ENCODE results near the gene NCAN. TPM values are rescaled to one million over a fixed set of nuclear protein-coding genes. Genes with fewer than 3 reads are reported as not detected.
A peak's percentile ranks its signal among the peaks of the same experiment; 100 is the strongest.

The NCAN gene
- total and polyA plus RNA-seq, 2 of the 13 experiments (the other 11 are each of a cell fraction or from before 2014, with no cell fraction given) = not detected

DNA sequence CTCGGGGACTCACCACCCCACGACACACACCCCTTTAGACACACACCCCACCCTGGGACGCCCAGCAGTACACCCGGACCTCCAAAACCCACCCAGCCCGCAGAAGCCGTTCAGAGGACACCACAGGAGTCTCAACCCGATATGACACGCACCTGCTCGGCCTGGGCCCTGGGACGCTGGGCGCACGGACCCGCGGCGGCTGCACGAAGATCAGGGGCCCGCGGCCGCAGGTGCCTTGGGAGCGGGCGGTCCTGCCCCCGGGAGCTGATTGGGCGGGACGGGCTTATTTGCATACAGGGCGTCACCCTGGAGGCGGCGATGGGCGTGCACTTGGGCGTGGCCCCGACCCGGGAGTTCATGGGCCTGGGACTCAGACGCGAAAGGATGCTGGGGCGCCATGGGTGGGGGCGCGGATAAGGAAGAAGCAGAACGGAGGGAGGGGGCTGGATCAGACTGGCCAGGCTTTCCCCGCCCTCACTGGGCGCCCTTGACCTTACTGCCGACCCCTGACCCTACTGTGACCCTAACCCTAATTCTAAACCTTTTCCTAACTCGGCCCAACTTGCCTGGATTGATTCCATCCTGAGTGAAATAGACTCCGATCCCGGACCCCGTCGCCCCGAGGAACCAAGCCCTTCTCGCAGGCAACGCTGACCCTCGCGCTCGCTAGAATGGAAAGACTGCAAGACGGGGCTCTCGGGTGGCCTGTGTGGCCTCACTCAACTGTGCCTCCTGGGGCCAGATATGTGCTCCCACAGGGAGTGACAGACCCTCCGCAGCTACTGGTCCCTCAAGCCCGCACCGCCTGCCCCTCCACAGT, 41.5 kb upstream of the NCAN start, which contains the start of gene MEF2B (continued):
- TF ChIP-seq, protein P1, sequence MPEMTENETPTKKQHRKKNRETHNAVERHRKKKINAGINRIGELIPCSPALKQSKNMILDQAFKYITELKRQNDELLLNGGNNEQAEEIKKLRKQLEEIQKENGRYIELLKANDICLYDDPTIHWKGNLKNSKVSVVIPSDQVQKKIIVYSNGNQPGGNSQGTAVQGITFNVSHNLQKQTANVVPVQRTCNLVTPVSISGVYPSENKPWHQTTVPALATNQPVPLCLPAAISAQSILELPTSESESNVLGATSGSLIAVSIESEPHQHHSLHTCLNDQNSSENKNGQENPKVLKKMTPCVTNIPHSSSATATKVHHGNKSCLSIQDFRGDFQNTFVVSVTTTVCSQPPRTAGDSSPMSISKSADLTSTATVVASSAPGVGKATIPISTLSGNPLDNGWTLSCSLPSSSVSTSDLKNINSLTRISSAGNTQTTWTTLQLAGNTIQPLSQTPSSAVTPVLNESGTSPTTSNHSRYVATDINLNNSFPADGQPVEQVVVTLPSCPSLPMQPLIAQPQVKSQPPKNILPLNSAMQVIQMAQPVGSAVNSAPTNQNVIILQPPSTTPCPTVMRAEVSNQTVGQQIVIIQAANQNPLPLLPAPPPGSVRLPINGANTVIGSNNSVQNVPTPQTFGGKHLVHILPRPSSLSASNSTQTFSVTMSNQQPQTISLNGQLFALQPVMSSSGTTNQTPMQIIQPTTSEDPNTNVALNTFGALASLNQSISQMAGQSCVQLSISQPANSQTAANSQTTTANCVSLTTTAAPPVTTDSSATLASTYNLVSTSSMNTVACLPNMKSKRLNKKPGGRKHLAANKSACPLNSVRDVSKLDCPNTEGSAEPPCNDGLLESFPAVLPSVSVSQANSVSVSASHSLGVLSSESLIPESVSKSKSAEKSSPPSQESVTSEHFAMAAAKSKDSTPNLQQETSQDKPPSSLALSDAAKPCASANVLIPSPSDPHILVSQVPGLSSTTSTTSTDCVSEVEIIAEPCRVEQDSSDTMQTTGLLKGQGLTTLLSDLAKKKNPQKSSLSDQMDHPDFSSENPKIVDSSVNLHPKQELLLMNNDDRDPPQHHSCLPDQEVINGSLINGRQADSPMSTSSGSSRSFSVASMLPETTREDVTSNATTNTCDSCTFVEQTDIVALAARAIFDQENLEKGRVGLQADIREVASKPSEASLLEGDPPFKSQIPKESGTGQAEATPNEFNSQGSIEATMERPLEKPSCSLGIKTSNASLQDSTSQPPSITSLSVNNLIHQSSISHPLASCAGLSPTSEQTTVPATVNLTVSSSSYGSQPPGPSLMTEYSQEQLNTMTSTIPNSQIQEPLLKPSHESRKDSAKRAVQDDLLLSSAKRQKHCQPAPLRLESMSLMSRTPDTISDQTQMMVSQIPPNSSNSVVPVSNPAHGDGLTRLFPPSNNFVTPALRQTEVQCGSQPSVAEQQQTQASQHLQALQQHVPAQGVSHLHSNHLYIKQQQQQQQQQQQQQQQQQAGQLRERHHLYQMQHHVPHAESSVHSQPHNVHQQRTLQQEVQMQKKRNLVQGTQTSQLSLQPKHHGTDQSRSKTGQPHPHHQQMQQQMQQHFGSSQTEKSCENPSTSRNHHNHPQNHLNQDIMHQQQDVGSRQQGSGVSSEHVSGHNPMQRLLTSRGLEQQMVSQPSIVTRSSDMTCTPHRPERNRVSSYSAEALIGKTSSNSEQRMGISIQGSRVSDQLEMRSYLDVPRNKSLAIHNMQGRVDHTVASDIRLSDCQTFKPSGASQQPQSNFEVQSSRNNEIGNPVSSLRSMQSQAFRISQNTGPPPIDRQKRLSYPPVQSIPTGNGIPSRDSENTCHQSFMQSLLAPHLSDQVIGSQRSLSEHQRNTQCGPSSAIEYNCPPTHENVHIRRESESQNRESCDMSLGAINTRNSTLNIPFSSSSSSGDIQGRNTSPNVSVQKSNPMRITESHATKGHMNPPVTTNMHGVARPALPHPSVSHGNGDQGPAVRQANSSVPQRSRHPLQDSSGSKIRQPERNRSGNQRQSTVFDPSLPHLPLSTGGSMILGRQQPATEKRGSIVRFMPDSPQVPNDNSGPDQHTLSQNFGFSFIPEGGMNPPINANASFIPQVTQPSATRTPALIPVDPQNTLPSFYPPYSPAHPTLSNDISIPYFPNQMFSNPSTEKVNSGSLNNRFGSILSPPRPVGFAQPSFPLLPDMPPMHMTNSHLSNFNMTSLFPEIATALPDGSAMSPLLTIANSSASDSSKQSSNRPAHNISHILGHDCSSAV (CRISPR knock-in tag; IDR thresholded peaks at IDR 0.05; ENCODE audit: borderline replicate concordance) = no peak
- no peak for TF ChIP-seq GLI4 (CRISPR knock-in tag; IDR thresholded peaks at IDR 0.05; ENCODE audit: borderline replicate concordance)
- no peak for TF ChIP-seq PPARG (CRISPR knock-in tag; conservative IDR thresholded peaks at IDR 0.05)
- no peak for TF ChIP-seq JUND (CRISPR knock-in tag; IDR thresholded peaks at IDR 0.05)
- TF ChIP-seq FOXM1 (CRISPR knock-in tag; IDR thresholded peaks at IDR 0.05) = no peak
- no peak for TF ChIP-seq WIZ (CRISPR knock-in tag; IDR thresholded peaks at IDR 0.05)
- TF ChIP-seq ZNF619 (CRISPR knock-in tag; IDR thresholded peaks at IDR 0.05) = no peak
- TF ChIP-seq, protein P2, sequence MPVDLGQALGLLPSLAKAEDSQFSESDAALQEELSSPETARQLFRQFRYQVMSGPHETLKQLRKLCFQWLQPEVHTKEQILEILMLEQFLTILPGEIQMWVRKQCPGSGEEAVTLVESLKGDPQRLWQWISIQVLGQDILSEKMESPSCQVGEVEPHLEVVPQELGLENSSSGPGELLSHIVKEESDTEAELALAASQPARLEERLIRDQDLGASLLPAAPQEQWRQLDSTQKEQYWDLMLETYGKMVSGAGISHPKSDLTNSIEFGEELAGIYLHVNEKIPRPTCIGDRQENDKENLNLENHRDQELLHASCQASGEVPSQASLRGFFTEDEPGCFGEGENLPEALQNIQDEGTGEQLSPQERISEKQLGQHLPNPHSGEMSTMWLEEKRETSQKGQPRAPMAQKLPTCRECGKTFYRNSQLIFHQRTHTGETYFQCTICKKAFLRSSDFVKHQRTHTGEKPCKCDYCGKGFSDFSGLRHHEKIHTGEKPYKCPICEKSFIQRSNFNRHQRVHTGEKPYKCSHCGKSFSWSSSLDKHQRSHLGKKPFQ (CRISPR knock-in tag; IDR thresholded peaks at IDR 0.05; ENCODE audit: insufficient replicate concordance) = no peak
- TF ChIP-seq, protein P3, sequence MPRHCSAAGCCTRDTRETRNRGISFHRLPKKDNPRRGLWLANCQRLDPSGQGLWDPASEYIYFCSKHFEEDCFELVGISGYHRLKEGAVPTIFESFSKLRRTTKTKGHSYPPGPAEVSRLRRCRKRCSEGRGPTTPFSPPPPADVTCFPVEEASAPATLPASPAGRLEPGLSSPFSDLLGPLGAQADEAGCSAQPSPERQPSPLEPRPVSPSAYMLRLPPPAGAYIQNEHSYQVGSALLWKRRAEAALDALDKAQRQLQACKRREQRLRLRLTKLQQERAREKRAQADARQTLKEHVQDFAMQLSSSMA (CRISPR knock-in tag; IDR thresholded peaks at IDR 0.05) = no peak
- TF ChIP-seq, protein P4, sequence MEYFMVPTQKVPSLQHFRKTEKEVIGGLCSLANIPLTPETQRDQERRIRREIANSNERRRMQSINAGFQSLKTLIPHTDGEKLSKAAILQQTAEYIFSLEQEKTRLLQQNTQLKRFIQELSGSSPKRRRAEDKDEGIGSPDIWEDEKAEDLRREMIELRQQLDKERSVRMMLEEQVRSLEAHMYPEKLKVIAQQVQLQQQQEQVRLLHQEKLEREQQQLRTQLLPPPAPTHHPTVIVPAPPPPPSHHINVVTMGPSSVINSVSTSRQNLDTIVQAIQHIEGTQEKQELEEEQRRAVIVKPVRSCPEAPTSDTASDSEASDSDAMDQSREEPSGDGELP (IDR thresholded peaks at IDR 0.05; ENCODE audit: borderline replicate concordance, low read depth) = no peak
- TF ChIP-seq ZSCAN31 (CRISPR knock-in tag; IDR thresholded peaks at IDR 0.05; ENCODE audit: low read depth) = 0 out of 2 replicates have a peak, but pooled peaks have one; percentile 20
- no peak for TF ChIP-seq ZNF30 (CRISPR knock-in tag; IDR thresholded peaks at IDR 0.05)
- TF ChIP-seq, protein P5, sequence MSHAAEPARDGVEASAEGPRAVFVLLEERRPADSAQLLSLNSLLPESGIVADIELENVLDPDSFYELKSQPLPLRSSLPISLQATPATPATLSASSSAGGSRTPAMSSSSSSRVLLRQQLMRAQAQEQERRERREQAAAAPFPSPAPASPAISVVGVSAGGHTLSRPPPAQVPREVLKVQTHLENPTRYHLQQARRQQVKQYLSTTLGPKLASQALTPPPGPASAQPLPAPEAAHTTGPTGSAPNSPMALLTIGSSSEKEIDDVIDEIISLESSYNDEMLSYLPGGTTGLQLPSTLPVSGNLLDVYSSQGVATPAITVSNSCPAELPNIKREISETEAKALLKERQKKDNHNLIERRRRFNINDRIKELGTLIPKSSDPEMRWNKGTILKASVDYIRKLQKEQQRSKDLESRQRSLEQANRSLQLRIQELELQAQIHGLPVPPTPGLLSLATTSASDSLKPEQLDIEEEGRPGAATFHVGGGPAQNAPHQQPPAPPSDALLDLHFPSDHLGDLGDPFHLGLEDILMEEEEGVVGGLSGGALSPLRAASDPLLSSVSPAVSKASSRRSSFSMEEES (CRISPR knock-in tag; IDR thresholded peaks at IDR 0.05) = no peak
- TF ChIP-seq ZNF44 (CRISPR knock-in tag; IDR thresholded peaks at IDR 0.05) = 0 out of 2 replicates have a peak, but pooled peaks have one; percentile 39
- no peak for TF ChIP-seq U2AF2 (IDR thresholded peaks at IDR 0.05; ENCODE audit: low read depth, low read length)

Data from HepG2 (cell line).